H9 (cell line): ENCODE data around the gene CRMP1. TPM values are rescaled to one million over a fixed set of nuclear protein-coding genes. Genes with fewer than 3 reads are reported as not detected.

Source experiments
- DNase-seq: peaks from one replicate; pipeline ENCODE4 v3.0.0-alpha.2; 2017
- H2AFZ ChIP-seq: one replicate; pipeline ENCODE4 v1.6.1; 2013; ENCODE audit warnings: mild to moderate bottlenecking, low read length, control low read depth, moderate library complexity
- H2AK5ac ChIP-seq: 2 replicates; pipeline ENCODE4 v1.6.1; 2013; ENCODE audit warnings: low read length, control low read depth, mixed read lengths; ENCODE audit not compliant: insufficient read length
- H2BK120ac ChIP-seq: one replicate; pipeline ENCODE4 v1.6.1; 2013; ENCODE audit warnings: low read depth, mild to moderate bottlenecking, low read length, control low read depth, inconsistent platforms; ENCODE audit not compliant: poor library complexity, severe bottlenecking
- H2BK12ac ChIP-seq: 2 replicates; pipeline ENCODE4 v1.6.1; 2013; ENCODE audit warnings: low read length, control low read depth, mixed read lengths, low read depth; ENCODE audit not compliant: insufficient read length
- H2BK15ac ChIP-seq: 2 replicates; pipeline ENCODE4 v1.6.1; 2013; ENCODE audit warnings: low read depth, low read length, control low read depth
- H2BK20ac ChIP-seq: one replicate; pipeline ENCODE4 v1.6.1; 2013; ENCODE audit warnings: low read depth, mild to moderate bottlenecking, low read length, control low read depth, inconsistent platforms; ENCODE audit not compliant: poor library complexity, severe bottlenecking
- H2BK5ac ChIP-seq: 2 replicates; pipeline ENCODE4 v1.6.1; 2013; ENCODE audit warnings: low read length, control low read depth, mixed read lengths; ENCODE audit not compliant: insufficient read length
- H3K14ac ChIP-seq: 2 replicates; pipeline ENCODE4 v1.6.1; 2013; ENCODE audit warnings: low read length, control low read depth; ENCODE audit not compliant: insufficient read depth
- H3K18ac ChIP-seq: 2 replicates; pipeline ENCODE4 v1.6.1; 2013; ENCODE audit warnings: low read depth, mild to moderate bottlenecking, mixed read lengths, low read length, control low read depth; ENCODE audit not compliant: insufficient read length
- H3K23ac ChIP-seq: 2 replicates; pipeline ENCODE4 v1.6.1; 2013; ENCODE audit warnings: low read length, control low read depth, mixed read lengths, low read depth; ENCODE audit not compliant: insufficient read length
- H3K23me2 ChIP-seq: 2 replicates; pipeline ENCODE4 v1.6.1; 2013; ENCODE audit warnings: low read depth, mild to moderate bottlenecking, mixed read lengths, low read length, control low read depth; ENCODE audit not compliant: insufficient read length, poor library complexity, severe bottlenecking
- H3K27ac ChIP-seq: 2 replicates; pipeline ENCODE4 v1.5.1; 2013; ENCODE audit warnings: low read length, control low read depth, mixed read lengths, low read depth; ENCODE audit not compliant: insufficient read length
- H3K27me3 ChIP-seq: 2 replicates; pipeline ENCODE4 v1.6.1; 2013; ENCODE audit warnings: low read length, control low read depth, inconsistent platforms; ENCODE audit not compliant: insufficient read depth
- H3K4ac ChIP-seq: 2 replicates; pipeline ENCODE4 v1.6.1; 2013; ENCODE audit warnings: low read depth, mild to moderate bottlenecking, control low read depth, inconsistent platforms, low read length, moderate library complexity
- H3K4me1 ChIP-seq: 2 replicates; pipeline ENCODE4 v1.6.1; 2013; ENCODE audit warnings: low read length, control low read depth, inconsistent platforms; ENCODE audit not compliant: insufficient read depth
- H3K4me2 ChIP-seq: 2 replicates; pipeline ENCODE4 v1.6.1; 2013; ENCODE audit warnings: low read length, control low read depth, mixed read lengths; ENCODE audit not compliant: insufficient read length, insufficient read depth
- H3K56ac ChIP-seq: 2 replicates; pipeline ENCODE4 v1.6.1; 2013; ENCODE audit warnings: low read depth, mild to moderate bottlenecking, mixed read lengths, low read length, control low read depth; ENCODE audit not compliant: insufficient read length
- H3K79me1 ChIP-seq: 2 replicates; pipeline ENCODE4 v1.6.1; 2013; ENCODE audit warnings: low read depth, mild to moderate bottlenecking, moderate library complexity, low read length, control low read depth, inconsistent platforms; ENCODE audit not compliant: insufficient read depth, poor library complexity, severe bottlenecking
- H3K79me2 ChIP-seq: 2 replicates; pipeline ENCODE4 v1.6.1; 2013; ENCODE audit warnings: low read length, control low read depth, inconsistent platforms; ENCODE audit not compliant: insufficient read depth
- H3K9ac ChIP-seq: 2 replicates; pipeline ENCODE4 v1.6.1; 2013; ENCODE audit warnings: low read length, control low read depth, mixed read lengths; ENCODE audit not compliant: insufficient read length; ENCODE audit errors: extremely low read depth
- H3K9me3 ChIP-seq: one replicate; pipeline ENCODE4 v1.6.1; 2013; ENCODE audit warnings: low read depth, low read length, inconsistent platforms; ENCODE audit not compliant: control insufficient read depth
- H3T11ph ChIP-seq: one replicate; pipeline ENCODE4 v1.6.1; 2013; ENCODE audit warnings: mild to moderate bottlenecking, low read length, control low read depth, inconsistent platforms
- H4K20me1 ChIP-seq: one replicate; pipeline ENCODE4 v1.6.1; 2013; ENCODE audit not compliant: control insufficient read depth, insufficient read length, insufficient read depth
- H4K5ac ChIP-seq: 2 replicates; pipeline ENCODE4 v1.6.1; 2013; ENCODE audit warnings: low read depth, mild to moderate bottlenecking, mixed read lengths, low read length, control low read depth; ENCODE audit not compliant: insufficient read length
- H4K8ac ChIP-seq: replicated peaks from 2 replicates; pipeline ENCODE4 v1.6.1; 2013; ENCODE audit warnings: low read length, control low read depth, mixed read lengths, low read depth; ENCODE audit not compliant: insufficient read length
- H4K91ac ChIP-seq: 2 replicates; pipeline ENCODE4 v1.6.1; 2013; ENCODE audit warnings: low read depth, mild to moderate bottlenecking, moderate library complexity, mixed read lengths, low read length, control low read depth; ENCODE audit not compliant: insufficient read length
- H3K27ac Mint-ChIP-seq, 3 experiments: 2 replicates in 2 of 3; 3 replicates in 1 of 3; pipeline ENCODE4 v1.8.0; 2020 to 2021; ENCODE audit warnings: mixed read lengths in 3 of 3, mild to moderate bottlenecking in 1 of 3, moderate library complexity in 1 of 3
- H3K27me3 Mint-ChIP-seq: 2 replicates; pipeline ENCODE4 v1.8.0; 2021; ENCODE audit warnings: low read depth, mild to moderate bottlenecking, moderate library complexity, mixed read lengths
- H3K36me3 Mint-ChIP-seq, 3 experiments: 2 replicates in 2 of 3; 3 replicates in 1 of 3; pipeline ENCODE4 v1.8.0; 2020 to 2021; ENCODE audit warnings: low read depth in 3 of 3, mixed read lengths in 3 of 3; ENCODE audit not compliant: insufficient read depth in 1 of 3
- H3K4me1 Mint-ChIP-seq, 2 experiments: 2 replicates each; pipeline ENCODE4 v1.8.0; 2020; ENCODE audit warnings: mixed read lengths in 2 of 2
- H3K4me3 Mint-ChIP-seq, 2 experiments: 2 replicates in 1 of 2; 3 replicates in 1 of 2; pipeline ENCODE4 v1.8.0; 2020 to 2021; ENCODE audit warnings: mild to moderate bottlenecking in 2 of 2, mixed read lengths in 2 of 2, moderate library complexity in 1 of 2
- H3K9me3 Mint-ChIP-seq, 2 experiments: 2 replicates in 1 of 2; 3 replicates in 1 of 2; pipeline ENCODE4 v1.8.0; 2020; ENCODE audit warnings: mild to moderate bottlenecking in 2 of 2, mixed read lengths in 2 of 2, moderate library complexity in 1 of 2
- CTCF ChIP-seq: fragments of 200-600 bp; sonication (generic); conservative IDR thresholded peaks from 3 replicates; pipeline ENCODE4 v1.8.0; 2021; ENCODE audit warnings: antibody characterized with exemption, mild to moderate bottlenecking
- WGBS: extraction: QIAGEN DNeasy Blood & Tissue Kit; methylation state at CpG from one replicate; pipeline ENCODE4 v1.1.7; 2013; ENCODE audit warnings: missing lambda C conversion rate, low lambda C conversion rate, mixed read lengths; ENCODE audit not compliant: insufficient read length; ENCODE audit errors: extremely low coverage; 5-methylcytosine and 5-hydroxymethylcytosine counted together
- total RNA-seq: library from RNA; stranded (reverse); gene quantifications from 2 replicates; pipeline ENCODE4 v1.2.1, GENCODE V29; 2021

Gene CRMP1
- total RNA-seq, 1 experiment from 2014 or later, result 71.6 TPM

GRCh38 chr4:5924461-5925125, 31.7 kb upstream of the CRMP1 start:
- H3K9me3 Mint-ChIP-seq, result no peaks in the 10 kb centered on the region
- no peak overlapping the region for H2BK15ac ChIP-seq
- no CpG with 5 or more reads among the region's 12 CpGs for WGBS
- H3K27me3 Mint-ChIP-seq, result peaks cover 34% of the 10 kb centered on the region
- H3K36me3 Mint-ChIP-seq, result no peaks in the 10 kb centered on the region
- no peak overlapping the region for H3T11ph ChIP-seq
- no peak overlapping the region for H3K14ac ChIP-seq
- H3K27ac ChIP-seq, result no peak overlapping the region
- H3K56ac ChIP-seq, result no peak overlapping the region
- H3K23me2 ChIP-seq, result no peaks in the 10 kb centered on the region
- H3K9ac ChIP-seq, result no peak overlapping the region
- no peaks in the 10 kb centered on the region for H3K9me3 ChIP-seq
- H3K79me1 ChIP-seq, result no peaks in the 10 kb centered on the region
- no peak overlapping the region for H2BK20ac ChIP-seq
- H3K4me1 Mint-ChIP-seq, result peaks cover 17 to 19% of the 10 kb centered on the region in 2 experiments
- no peak overlapping the region for H3K23ac ChIP-seq
- H2AFZ ChIP-seq, result no peak overlapping the region
- H3K4me1 ChIP-seq, result peaks cover 4% of the 10 kb centered on the region; the same call in 1 of the 2 replicates
- no peak overlapping the region for H3K4me3 Mint-ChIP-seq
- no peak overlapping the region for H3K18ac ChIP-seq
- no peak overlapping the region for H4K91ac ChIP-seq
- no peak overlapping the region for H3K27ac Mint-ChIP-seq
- no peak overlapping the region for H4K8ac ChIP-seq
- no peak overlapping the region for H2BK5ac ChIP-seq
- no peak overlapping the region for H2BK120ac ChIP-seq
- DNase-seq, result peak; percentile 14
- no peaks in the 10 kb centered on the region for H3K27me3 ChIP-seq
- no peak for TF ChIP-seq CTCF
- no peak overlapping the region for H3K4me2 ChIP-seq
- no peaks in the 10 kb centered on the region for H4K20me1 ChIP-seq
- H2AK5ac ChIP-seq, result no peak overlapping the region
- no peak overlapping the region for H4K5ac ChIP-seq
- H3K4ac ChIP-seq, result no peak overlapping the region; the same call in 1 of the 2 replicates
- H2BK12ac ChIP-seq, result no peak overlapping the region
- no peaks in the 10 kb centered on the region for H3K79me2 ChIP-seq
